WTC11 (cell line): ENCODE data around the gene LZTS2. TPM values are rescaled to one million over a fixed set of nuclear protein-coding genes. Genes with fewer than 3 reads are reported as not detected.

Source experiments
- ATAC-seq: fragments of 200-7000 bp; cut with Tn5 transposase; 2 replicates; pipeline ENCODE4 v1.10.0; 2021; ENCODE audit warnings: mild to moderate bottlenecking, moderate library complexity
- CTCF ChIA-PET: fragments of 300-600 bp; sonication (Branson Sonifier 250); formaldehyde crosslinking; loops from one replicate; lab custom pipeline; 2021; ENCODE audit warnings: antibody characterized with exemption; lab: Charles Lee
- POLR2A ChIA-PET: fragments of 350-600 bp; sonication (Branson Sonifier 250); formaldehyde crosslinking; loops from one replicate; lab custom pipeline; 2021; ENCODE audit warnings: antibody characterized with exemption; lab: Charles Lee
- DNase-seq: peaks from one replicate; pipeline ENCODE4 v3.0.0; 2021; ENCODE audit warnings: low spot score
- H3K27ac Mint-ChIP-seq: 2 replicates; pipeline ENCODE4 v1.8.0; 2021; ENCODE audit warnings: mixed read lengths
- H3K27me3 Mint-ChIP-seq: 2 replicates; pipeline ENCODE4 v1.8.0; 2021; ENCODE audit warnings: low read depth, mild to moderate bottlenecking, moderate library complexity, mixed read lengths
- H3K36me3 Mint-ChIP-seq: 2 replicates; pipeline ENCODE4 v1.8.0; 2021; ENCODE audit warnings: mixed read lengths
- H3K4me1 Mint-ChIP-seq: 2 replicates; pipeline ENCODE4 v1.8.0; 2022; ENCODE audit warnings: mixed read lengths
- H3K4me3 Mint-ChIP-seq: 2 replicates; pipeline ENCODE4 v1.8.0; 2021; ENCODE audit warnings: mild to moderate bottlenecking, moderate library complexity, mixed read lengths
- H3K9me3 Mint-ChIP-seq: 2 replicates; pipeline ENCODE4 v1.8.0; 2021; ENCODE audit warnings: mixed read lengths
- ATF1 ChIP-seq: sonication (generic); formaldehyde crosslinking; IDR thresholded peaks from 2 replicates; pipeline ENCODE4 v1.8.1; 2023; ENCODE audit warnings: mild to moderate bottlenecking, moderate library complexity, missing genetic modification reagents
- ATF3 ChIP-seq: sonication (generic); formaldehyde crosslinking; conservative IDR thresholded peaks from 2 replicates; pipeline ENCODE4 v1.8.1; 2022; ENCODE audit warnings: mild to moderate bottlenecking, missing genetic modification reagents
- CTCF ChIP-seq: fragments of 200-600 bp; IDR thresholded peaks from 2 replicates; pipeline ENCODE4 v1.8.0; 2022; ENCODE audit warnings: antibody characterized with exemption
- FOXJ3 ChIP-seq: sonication (generic); formaldehyde crosslinking; IDR thresholded peaks from 2 replicates; pipeline ENCODE4 v1.9.0; 2021; ENCODE audit warnings: missing genetic modification reagents, mild to moderate bottlenecking, borderline replicate concordance
- FOXP1 ChIP-seq: sonication (generic); formaldehyde crosslinking; IDR thresholded peaks from 2 replicates; pipeline ENCODE4 v1.8.0; 2022; ENCODE audit warnings: missing genetic modification reagents, mild to moderate bottlenecking, moderate library complexity, borderline replicate concordance
- HMGXB4 ChIP-seq: sonication (generic); formaldehyde crosslinking; IDR thresholded peaks from 2 replicates; pipeline ENCODE4 v1.8.1; 2023; ENCODE audit warnings: mild to moderate bottlenecking, moderate library complexity, missing genetic modification reagents
- MYBL2 ChIP-seq: sonication (generic); formaldehyde crosslinking; IDR thresholded peaks from 2 replicates; pipeline ENCODE4 v1.8.1; 2023; ENCODE audit warnings: mild to moderate bottlenecking, moderate library complexity, missing genetic modification reagents
- NR2C2 ChIP-seq: sonication (generic); formaldehyde crosslinking; IDR thresholded peaks from 2 replicates; pipeline ENCODE4 v1.8.0; 2022; ENCODE audit warnings: mild to moderate bottlenecking, missing genetic modification reagents
- TEAD1 ChIP-seq: sonication (generic); formaldehyde crosslinking; IDR thresholded peaks from 2 replicates; pipeline ENCODE4 v1.8.0; 2022; ENCODE audit warnings: mild to moderate bottlenecking, missing genetic modification reagents
- USF1 ChIP-seq: sonication (generic); formaldehyde crosslinking; IDR thresholded peaks from 2 replicates; pipeline ENCODE4 v1.8.0; 2022; ENCODE audit warnings: mild to moderate bottlenecking, missing genetic modification reagents
- USF2 ChIP-seq: sonication (generic); formaldehyde crosslinking; IDR thresholded peaks from 2 replicates; pipeline ENCODE4 v1.8.1; 2023; ENCODE audit warnings: mild to moderate bottlenecking, missing genetic modification reagents, moderate library complexity
- ZBTB21 ChIP-seq: sonication (generic); formaldehyde crosslinking; IDR thresholded peaks from 2 replicates; pipeline ENCODE4 v1.8.1; 2023; ENCODE audit warnings: mild to moderate bottlenecking, missing genetic modification reagents, borderline replicate concordance
- ZNF138 ChIP-seq: sonication (generic); formaldehyde crosslinking; conservative IDR thresholded peaks from 2 replicates; pipeline ENCODE4 v1.8.1; 2022; ENCODE audit warnings: mild to moderate bottlenecking, moderate library complexity, missing genetic modification reagents
- ZNF232 ChIP-seq: sonication (generic); formaldehyde crosslinking; IDR thresholded peaks from 2 replicates; pipeline ENCODE4 v1.8.0; 2022; ENCODE audit warnings: mild to moderate bottlenecking, missing genetic modification reagents
- ZNF317 ChIP-seq: sonication (generic); formaldehyde crosslinking; IDR thresholded peaks from 2 replicates; pipeline ENCODE4 v1.8.1; 2023; ENCODE audit warnings: low read depth, mild to moderate bottlenecking, moderate library complexity, missing genetic modification reagents, borderline replicate concordance
- ZNF416 ChIP-seq: fragments of 250-450 bp; sonication (Bioruptor Pico); IDR thresholded peaks from 2 replicates; pipeline ENCODE4 v1.9.0; 2021; ENCODE audit warnings: mild to moderate bottlenecking, inconsistent platforms
- total RNA-seq: library from RNA; stranded (reverse); gene quantifications from 3 replicates; pipeline ENCODE4 v1.2.3, GENCODE V29; 2021

LZTS2 gene
- total RNA-seq, 1 experiment from 2014 or later = 84.6 TPM

- ATAC-seq (no peak), DNase-seq (no peak)
- Mint-ChIP-seq H3K36me3 (0 out of 2 replicates have a peak, but pooled peaks cover 3% of the 10 kb centered on the region), H3K27me3 (no peaks in the 10 kb centered on the region; the same call in 1 of the 2 replicates), H3K4me3 (no peak overlapping the region), H3K4me1 (no peaks in the 10 kb centered on the region), H3K27ac (no peak overlapping the region), H3K9me3 (no peaks in the 10 kb centered on the region)
- TF ChIP-seq ZNF232 (no peak), ZNF138 (CRISPR knock-in tag) (no peak), ATF1 (CRISPR knock-in tag) (no peak), NR2C2 (CRISPR knock-in tag) (no peak), USF1 (CRISPR knock-in tag) (no peak), ATF3 (CRISPR knock-in tag) (no peak), HMGXB4 (CRISPR knock-in tag) (no peak), FOXJ3 (CRISPR knock-in tag) (no peak)
- CTCF ChIA-PET = interaction anchor here (1.2 kb wide), 1 partner anchor 35 kb away, joined by 3 read pairs; no protein-coding TSS in a partner anchor
- POLR2A ChIA-PET = no interaction called here
These were observed 20.8 kb upstream of the LZTS2 start for GRCh38 chr10:100978901-100979195.

- H3K4me3 Mint-ChIP-seq = no peak overlapping the region
- POLR2A ChIA-PET = no interaction called here
- no peak for ATAC-seq
- no peak for DNase-seq
- H3K9me3 Mint-ChIP-seq = no peaks in the 10 kb centered on the region
- H3K27me3 Mint-ChIP-seq = no peaks in the 10 kb centered on the region; the same call in 1 of the 2 replicates
- no peak for TF ChIP-seq ZNF416 (CRISPR knock-in tag)
- CTCF ChIA-PET = interaction anchor here (1.2 kb wide), 1 partner anchor 34 kb away, joined by 3 read pairs; no protein-coding TSS in a partner anchor
- H3K27ac Mint-ChIP-seq = no peak overlapping the region
- H3K36me3 Mint-ChIP-seq = 0 out of 2 replicates have a peak, but pooled peaks cover 3% of the 10 kb centered on the region
- no peaks in the 10 kb centered on the region for H3K4me1 Mint-ChIP-seq
These were observed 19.8 kb upstream of the LZTS2 start for GRCh38 chr10:100979791-100980272.

GRCh38 chr10:100980311-100980710 lies 19.3 kb upstream of the LZTS2 start:
- no peak for TF ChIP-seq USF2 (CRISPR knock-in tag)
- TF ChIP-seq ZBTB21 (CRISPR knock-in tag) = no peak
- no peak for TF ChIP-seq CTCF
- TF ChIP-seq MYBL2 = no peak
- TF ChIP-seq ZNF317 (CRISPR knock-in tag) = no peak
- no peak for TF ChIP-seq FOXP1
- no peak for TF ChIP-seq TEAD1
- TF ChIP-seq, all 79 proteins: peak for 0
- Mint-ChIP-seq H3K9me3 (no peaks in the 10 kb centered on the region), H3K4me3 (no peak overlapping the region), H3K27me3 (no peaks in the 10 kb centered on the region; the same call in 1 of the 2 replicates), H3K27ac (no peak overlapping the region), H3K36me3 (0 out of 2 replicates have a peak, but pooled peaks cover 3% of the 10 kb centered on the region), H3K4me1 (no peaks in the 10 kb centered on the region)
- ChIA-PET CTCF (no interaction called here), POLR2A (no interaction called here)
- no peak for DNase-seq
- no peak for ATAC-seq
